HG03575 (cell line): ENCODE results near the gene ST8SIA6.

ENCODE experiments used
- ATAC-seq: cut with Tn5 transposase; IDR thresholded peaks from one replicate; pipeline ENCODE4 v1.9.1; 2021; ENCODE audit not compliant: unreplicated experiment, insufficient number of reproducible peaks, low FRiP score; ENCODE audit errors: extremely low read depth

Gene ST8SIA6

GRCh38 chr10:17307123-17307522 is 147.3 kb downstream of the ST8SIA6 start:
- ATAC-seq: no peak

- no peak for ATAC-seq
Measured at GRCh38 chr10:17292375-17292774, 162.0 kb downstream of the ST8SIA6 start.

GRCh38 chr10:17290226-17290625 is 164.2 kb downstream of the ST8SIA6 start:
- no peak for ATAC-seq

- no peak for ATAC-seq
Measured at GRCh38 chr10:17289763-17290162, 164.6 kb downstream of the ST8SIA6 start.

GRCh38 chr10:17286562-17287550 is 167.5 kb downstream of the ST8SIA6 start:
- no peak for ATAC-seq

GRCh38 chr10:17282311-17282710 is 172.1 kb downstream of the ST8SIA6 start:
- ATAC-seq: no peak

GRCh38 chr10:17278607-17279240 is 175.7 kb downstream of the ST8SIA6 start:
- ATAC-seq: no peak

- ATAC-seq: no peak
Measured at GRCh38 chr10:17276756-17277424, 177.5 kb downstream of the ST8SIA6 start.

GRCh38 chr10:17273403-17273802 is 181.0 kb downstream of the ST8SIA6 start:
- ATAC-seq: no peak

GRCh38 chr10:17272648-17273047 is 181.7 kb downstream of the ST8SIA6 start:
- no peak for ATAC-seq
